Putamen (tissue), 1 donor: Measurements from ENCODE around the gene HNRNPH2.

Experiments
- DNase-seq: peaks from one replicate; pipeline ENCODE4 v3.0.0-alpha.2; 2016; ENCODE audit warnings: low spot score

Gene HNRNPH2

GRCh38 chrX:101395789-101396188 lies 12.2 kb upstream of the HNRNPH2 start:
- DNase-seq: no peak

GRCh38 chrX:101397779-101398178 lies 10.2 kb upstream of the HNRNPH2 start:
- no peak for DNase-seq

GRCh38 chrX:101398694-101399093 lies 9.3 kb upstream of the HNRNPH2 start:
- DNase-seq: no peak

GRCh38 chrX:101399825-101400224 lies 8.2 kb upstream of the HNRNPH2 start:
- DNase-seq: no peak

GRCh38 chrX:101407167-101407747 lies 765 bp upstream of the HNRNPH2 start:
- no peak for DNase-seq

GRCh38 chrX:101408532-101408841 lies 465 bp downstream of the HNRNPH2 start:
- DNase-seq: no peak

GRCh38 chrX:101409043-101409442 lies 1.0 kb downstream of the HNRNPH2 start:
- no peak for DNase-seq

GRCh38 chrX:101410461-101410860 lies 2.4 kb downstream of the HNRNPH2 start:
- DNase-seq: no peak

GRCh38 chrX:101411984-101412383 lies 4.0 kb downstream of the HNRNPH2 start:
- no peak for DNase-seq

GRCh38 chrX:101415180-101416145 lies 7.4 kb downstream of the HNRNPH2 start:
- peak; percentile 69 for DNase-seq

GRCh38 chrX:101416691-101417090 lies 8.7 kb downstream of the HNRNPH2 start:
- no peak for DNase-seq

- no peak for DNase-seq
Measured at GRCh38 chrX:101417190-101417589, 9.2 kb downstream of the HNRNPH2 start.

- DNase-seq: peak; percentile 39
Measured at GRCh38 chrX:101417981-101418841, 10.2 kb downstream of the HNRNPH2 start.

GRCh38 chrX:101419489-101419888 lies 11.5 kb downstream of the HNRNPH2 start:
- no peak for DNase-seq

- no peak for DNase-seq
Measured at GRCh38 chrX:101427954-101428353, 19.9 kb downstream of the HNRNPH2 start.

GRCh38 chrX:101429934-101430333 lies 21.9 kb downstream of the HNRNPH2 start:
- DNase-seq: no peak

- DNase-seq: no peak
Measured at GRCh38 chrX:101430457-101431078, 22.5 kb downstream of the HNRNPH2 start.

GRCh38 chrX:101442085-101442484 lies 34.1 kb downstream of the HNRNPH2 start:
- no peak for DNase-seq

- DNase-seq: no peak
Measured at GRCh38 chrX:101449279-101449678, 41.3 kb downstream of the HNRNPH2 start.

GRCh38 chrX:101450085-101450484 lies 42.1 kb downstream of the HNRNPH2 start:
- no peak for DNase-seq

GRCh38 chrX:101450961-101451360 lies 42.9 kb downstream of the HNRNPH2 start:
- no peak for DNase-seq

- no peak for DNase-seq
Measured at GRCh38 chrX:101452056-101452455, 44.0 kb downstream of the HNRNPH2 start.
